OCI-LY7 (cell line): Measurements from ENCODE around the gene IL6.
"Not testable (repeated sequence)": the region's sequence is repeated elsewhere in the genome, so short reads cannot be mapped to it uniquely, and the experiment has no call there.

Source experiments
- EZH2phosphoT487 ChIP-seq: fragments of 200-600 bp; sonication (generic); IDR thresholded peaks from 2 replicates; pipeline ENCODE4 v1.6.1; 2018; ENCODE audit warnings: low read depth, borderline replicate concordance, mild to moderate bottlenecking, mixed run types, antibody characterized with exemption, low read length, moderate library complexity, mixed read lengths
- TF ChIP-seq, protein P1 (sequence below): fragments of 200-600 bp; sonication (generic); conservative IDR thresholded peaks from 2 replicates; pipeline ENCODE4 v1.5.1; 2014; ENCODE audit warnings: mild to moderate bottlenecking, antibody characterized with exemption, low read length, moderate library complexity, mixed read lengths

DNA sequence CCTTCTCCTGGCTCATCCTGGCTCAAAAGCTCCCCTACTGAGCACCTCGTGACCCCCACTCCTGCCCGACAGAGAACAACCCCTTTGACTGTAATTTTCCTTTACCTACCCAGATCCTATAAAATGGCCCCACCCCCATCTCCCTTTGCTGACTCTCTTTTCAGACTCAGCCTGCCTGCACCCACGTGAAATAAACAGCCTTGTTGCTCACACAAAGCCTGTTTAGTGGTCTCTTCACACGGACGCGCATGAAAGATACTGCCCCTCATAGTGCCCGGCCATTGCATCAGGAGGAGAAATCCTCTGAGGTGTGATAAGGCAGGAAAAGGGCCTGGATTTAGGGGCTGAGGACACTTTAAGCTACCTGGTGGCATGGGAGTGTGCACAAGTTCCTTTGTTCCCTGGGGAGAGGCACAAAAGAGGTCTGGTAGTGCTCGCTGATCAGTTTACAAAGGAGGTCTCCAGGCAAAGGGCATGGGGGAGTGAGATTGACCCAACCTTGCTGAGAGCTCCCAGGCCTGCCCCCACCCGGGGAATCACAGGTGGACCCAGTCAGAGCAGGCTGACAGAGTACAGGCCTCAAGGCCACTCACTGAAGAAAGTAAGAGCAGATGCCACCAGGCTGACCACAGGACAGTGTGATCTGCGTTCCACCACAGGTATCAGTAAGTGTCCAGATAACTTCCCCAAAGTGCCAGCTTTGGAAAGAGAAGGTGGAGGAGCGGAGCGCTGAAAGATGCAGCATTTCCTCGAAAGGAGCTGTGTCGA, 17.8 kb upstream of the IL6 start:
- TF ChIP-seq, protein P1, sequence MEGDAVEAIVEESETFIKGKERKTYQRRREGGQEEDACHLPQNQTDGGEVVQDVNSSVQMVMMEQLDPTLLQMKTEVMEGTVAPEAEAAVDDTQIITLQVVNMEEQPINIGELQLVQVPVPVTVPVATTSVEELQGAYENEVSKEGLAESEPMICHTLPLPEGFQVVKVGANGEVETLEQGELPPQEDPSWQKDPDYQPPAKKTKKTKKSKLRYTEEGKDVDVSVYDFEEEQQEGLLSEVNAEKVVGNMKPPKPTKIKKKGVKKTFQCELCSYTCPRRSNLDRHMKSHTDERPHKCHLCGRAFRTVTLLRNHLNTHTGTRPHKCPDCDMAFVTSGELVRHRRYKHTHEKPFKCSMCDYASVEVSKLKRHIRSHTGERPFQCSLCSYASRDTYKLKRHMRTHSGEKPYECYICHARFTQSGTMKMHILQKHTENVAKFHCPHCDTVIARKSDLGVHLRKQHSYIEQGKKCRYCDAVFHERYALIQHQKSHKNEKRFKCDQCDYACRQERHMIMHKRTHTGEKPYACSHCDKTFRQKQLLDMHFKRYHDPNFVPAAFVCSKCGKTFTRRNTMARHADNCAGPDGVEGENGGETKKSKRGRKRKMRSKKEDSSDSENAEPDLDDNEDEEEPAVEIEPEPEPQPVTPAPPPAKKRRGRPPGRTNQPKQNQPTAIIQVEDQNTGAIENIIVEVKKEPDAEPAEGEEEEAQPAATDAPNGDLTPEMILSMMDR: not testable (repeated sequence)
- not testable (repeated sequence) for TF ChIP-seq EZH2phosphoT487
